Measurements from ENCODE around the gene ANO10. TPM values are rescaled to one million over a fixed set of nuclear protein-coding genes. Genes with fewer than 3 reads are reported as not detected.

The ANO10 gene
- total and polyA plus RNA-seq, 7 donors: 10.3 to 18.8 (median 13.1) TPM

GRCh38 chr3:43365601-43366305, 256.1 kb downstream of the ANO10 start:
- peak overlapping the region; percentile 56 for H3K27ac ChIP-seq

GRCh38 chr3:43364926-43365325, 256.9 kb downstream of the ANO10 start:
- 77 to 87% (median 87%) methylated on average over 14 of the region's 14 CpGs for WGBS, 3 donors
- no peak for ATAC-seq
- Histone ChIP-seq H3K4me3 (no peak overlapping the region), H3K27me3 (ENCODE audit: insufficient read depth in 3 of 3, low read length in 2 of 3) (no peaks in the 10 kb centered on the region), H3K9me3 (no peaks in the 10 kb centered on the region), H3K27ac (no peak overlapping the region), H3K36me3 (ENCODE audit: insufficient read depth in 1 of 2, low read depth in 1 of 2) (no peaks in the 10 kb centered on the region), H3K4me1 (peaks cover 21% of the 10 kb centered on the region)
- no peak for DNase-seq
- intact Hi-C loops (cut with DNase I): no loop called here
- no peak for TF ChIP-seq CTCF (IDR thresholded peaks at IDR 0.05)

More at GRCh38 chr3:43365601-43366305, 256.1 kb downstream of the ANO10 start:
- WGBS, 3 donors: 92 to 94% (median 92%) methylated on average over 12 of the region's 12 CpGs
- TF ChIP-seq CTCF (IDR thresholded peaks at IDR 0.05): no peak
- Histone ChIP-seq H3K27me3 (ENCODE audit: insufficient read depth in 3 of 3, low read length in 2 of 3) (no peaks in the 10 kb centered on the region), H3K9me3 (no peaks in the 10 kb centered on the region), H3K4me3 (no peak overlapping the region), H3K4me1 (peaks cover 21% of the 10 kb centered on the region), H3K36me3 (ENCODE audit: insufficient read depth in 1 of 2, low read depth in 1 of 2) (no peaks in the 10 kb centered on the region)
- intact Hi-C loops (cut with DNase I): no loop called here
- DNase-seq: no peak
- no peak for ATAC-seq

- no peak for TF ChIP-seq CTCF (IDR thresholded peaks at IDR 0.05)
- Histone ChIP-seq H3K4me3 (no peak overlapping the region), H3K36me3 (ENCODE audit: insufficient read depth in 1 of 2, low read depth in 1 of 2) (no peaks in the 10 kb centered on the region), H3K4me1 (peaks cover 21% of the 10 kb centered on the region), H3K9me3 (no peaks in the 10 kb centered on the region), H3K27ac (no peak overlapping the region), H3K27me3 (ENCODE audit: insufficient read depth in 3 of 3, low read length in 2 of 3) (no peaks in the 10 kb centered on the region)
- intact Hi-C loops (cut with DNase I): no loop called here
- ATAC-seq (no peak), DNase-seq (no peak)
- 63 to 85% (median 71%) methylated on average over 14 of the region's 14 CpGs for WGBS, 3 donors
These were observed 257.3 kb downstream of the ANO10 start for GRCh38 chr3:43364494-43364893.

GRCh38 chr3:43363621-43364266, 258.1 kb downstream of the ANO10 start:
- WGBS, 3 donors: 31 to 45% (median 31%) methylated on average over 21 to 26 of the region's 26 CpGs
- no peak for TF ChIP-seq CTCF (IDR thresholded peaks at IDR 0.05)
- ATAC-seq: peak; percentile 52 to 69 (median 60)

More at GRCh38 chr3:43363621-43364266, 258.1 kb downstream of the ANO10 start:
- peak; percentile 58 to 84 for DNase-seq
- H3K36me3 ChIP-seq (ENCODE audit: insufficient read depth in 1 of 2, low read depth in 1 of 2): no peaks in the 10 kb centered on the region
- H3K4me1 ChIP-seq: peaks cover 21% of the 10 kb centered on the region
- H3K4me3 ChIP-seq: peak overlapping the region; percentile 25
- no peaks in the 10 kb centered on the region for H3K9me3 ChIP-seq
- H3K27ac ChIP-seq: no peak overlapping the region
- intact Hi-C loops (cut with DNase I): no loop called here
- no peaks in the 10 kb centered on the region for H3K27me3 ChIP-seq (ENCODE audit: insufficient read depth in 3 of 3, low read length in 2 of 3)
